RWPE2 (cell line): ENCODE measurements around the gene NEAT1.

Source experiments
- ATAC-seq: fragments of 200-7000 bp; cut with Tn5 transposase; 3 replicates; pipeline ENCODE4 v1.9.1; 2021; ENCODE audit warnings: low read depth
- DNase-seq: peaks from one replicate; pipeline ENCODE4 v3.0.0-alpha.2; 2020; ENCODE audit warnings: low spot score
- H3K27ac ChIP-seq: fragments of 450-650 bp; 2 replicates; pipeline ENCODE4 v1.5.1; 2017; ENCODE audit warnings: mild to moderate bottlenecking; ENCODE audit not compliant: poor library complexity, severe bottlenecking
- H3K27me3 ChIP-seq: fragments of 250-450 bp; sonication (Bioruptor Pico); 2 replicates; pipeline ENCODE4 v1.5.1; 2021; ENCODE audit warnings: mild to moderate bottlenecking, moderate library complexity; ENCODE audit not compliant: insufficient read depth, poor library complexity, severe bottlenecking
- H3K36me3 ChIP-seq: fragments of 250-450 bp; sonication (Bioruptor Pico); 2 replicates; pipeline ENCODE4 v1.5.1; 2020; ENCODE audit warnings: low read depth, mild to moderate bottlenecking, moderate library complexity
- H3K4me1 ChIP-seq: fragments of 250-450 bp; sonication (Bioruptor Pico); 2 replicates; pipeline ENCODE4 v1.5.1; 2021; ENCODE audit warnings: mild to moderate bottlenecking, moderate library complexity; ENCODE audit not compliant: insufficient read depth, poor library complexity, severe bottlenecking
- H3K4me3 ChIP-seq: fragments of 250-450 bp; sonication (Bioruptor Pico); 2 replicates; pipeline ENCODE4 v1.5.1; 2021; ENCODE audit warnings: mild to moderate bottlenecking, moderate library complexity; ENCODE audit not compliant: severe bottlenecking
- H3K9me3 ChIP-seq: fragments of 250-450 bp; sonication (Bioruptor Pico); 2 replicates; pipeline ENCODE4 v1.5.1; 2021; ENCODE audit warnings: mild to moderate bottlenecking, moderate library complexity; ENCODE audit not compliant: severe bottlenecking
- CTCF ChIP-seq: fragments of 450-650 bp; IDR thresholded peaks from one replicate; pipeline ENCODE4 v1.5.1; 2017; ENCODE audit warnings: mild to moderate bottlenecking, moderate library complexity; ENCODE audit not compliant: poor library complexity, severe bottlenecking

The NEAT1 gene

GRCh38 chr11:65491163-65491465, 68.5 kb downstream of the NEAT1 start:
- DNase-seq (no peak), ATAC-seq (no peak)
- no peaks in the 10 kb centered on the region for H3K9me3 ChIP-seq
- no peaks in the 10 kb centered on the region for H3K27me3 ChIP-seq
- peaks cover 78% of the 10 kb centered on the region for H3K4me1 ChIP-seq
- TF ChIP-seq CTCF: no peak
- no peak overlapping the region for H3K4me3 ChIP-seq
- H3K27ac ChIP-seq: peak overlapping the region; percentile 99
- no peaks in the 10 kb centered on the region for H3K36me3 ChIP-seq

GRCh38 chr11:65491614-65492386, 69.2 kb downstream of the NEAT1 start:
- ATAC-seq (peak; percentile 7), DNase-seq (peak; percentile 81)
- TF ChIP-seq CTCF: no peak
- H3K27me3 ChIP-seq: no peaks in the 10 kb centered on the region
- H3K4me3 ChIP-seq: no peak overlapping the region
- H3K27ac ChIP-seq: peak overlapping the region; percentile 99
- no peaks in the 10 kb centered on the region for H3K36me3 ChIP-seq
- no peaks in the 10 kb centered on the region for H3K9me3 ChIP-seq
- H3K4me1 ChIP-seq: peaks cover 78% of the 10 kb centered on the region

GRCh38 chr11:65492387-65492636, 69.7 kb downstream of the NEAT1 start:
- H3K36me3 ChIP-seq: no peaks in the 10 kb centered on the region
- H3K27me3 ChIP-seq: no peaks in the 10 kb centered on the region
- no peaks in the 10 kb centered on the region for H3K9me3 ChIP-seq
- H3K4me1 ChIP-seq: peaks cover 77% of the 10 kb centered on the region
- H3K27ac ChIP-seq: peak overlapping the region; percentile 99
- no peak for DNase-seq
- TF ChIP-seq CTCF: no peak
- H3K4me3 ChIP-seq: no peak overlapping the region
- no peak for ATAC-seq

- H3K9me3 ChIP-seq: no peaks in the 10 kb centered on the region
- TF ChIP-seq CTCF: no peak
- DNase-seq (no peak), ATAC-seq (0 out of 3 replicates have a peak, but pooled peaks have one; percentile 5)
- peaks cover 75% of the 10 kb centered on the region for H3K4me1 ChIP-seq
- peak overlapping the region; percentile 99 for H3K27ac ChIP-seq
- H3K27me3 ChIP-seq: no peaks in the 10 kb centered on the region
- H3K4me3 ChIP-seq: no peak overlapping the region
- no peaks in the 10 kb centered on the region for H3K36me3 ChIP-seq
Measured at GRCh38 chr11:65492637-65493366, 70.2 kb downstream of the NEAT1 start.
